ENCODE measurements around the gene PEX12. TPM values are rescaled to one million over a fixed set of nuclear protein-coding genes. Genes with fewer than 3 reads are reported as not detected.

PEX12 gene
- total RNA-seq, 2 experiments from 2014 or later: 3.0 to 3.2 TPM

DNA sequence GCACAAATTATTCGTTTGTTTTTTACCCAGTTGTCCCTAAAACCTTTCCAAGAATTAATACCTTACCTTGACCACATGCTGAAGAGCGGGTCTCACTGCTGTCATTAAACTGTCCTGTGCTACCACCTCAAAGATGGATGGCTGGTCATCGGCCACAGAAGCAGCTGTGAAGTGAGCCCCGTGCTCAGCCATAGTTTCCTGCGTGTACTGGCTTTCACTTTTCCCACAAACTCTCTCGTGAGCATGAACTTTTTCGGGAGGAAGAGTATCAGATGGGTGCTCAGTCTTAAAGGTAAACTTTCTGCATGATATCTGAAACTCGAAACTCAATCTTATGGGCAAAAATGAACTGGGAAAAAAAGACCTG is 558 bp downstream of the PEX12 start:
- Mint-ChIP-seq H3K9me3 (no peaks in the 10 kb centered on the region), H3K36me3 (ENCODE audit: low read depth) (peaks cover 27% of the 10 kb centered on the region), H3K27me3 (no peaks in the 10 kb centered on the region), H3K4me3 (peak overlapping the region; percentile 92), H3K27ac (peak overlapping the region; percentile 97), H3K4me1 (ENCODE audit: low read depth) (peaks cover 42% of the 10 kb centered on the region)
- Histone ChIP-seq H3K27me3 (ENCODE audit: control insufficient read depth in 1 of 2, insufficient read depth in 2 of 2, low read length in 2 of 2) (no peaks in the 10 kb centered on the region), H3K4me1 (ENCODE audit: insufficient read depth, low read length) (peaks cover 21% of the 10 kb centered on the region), H3K4me3 (ENCODE audit: low read length) (peak overlapping the region; percentile 85), H3K36me3 (ENCODE audit: insufficient read depth, low read length) (peaks cover 20% of the 10 kb centered on the region), H3K27ac (ENCODE audit: low read depth in 1 of 2, low read length in 2 of 2) (peak overlapping the region; percentile 90 to 93), H3K9me3 (ENCODE audit: control insufficient read depth in 1 of 2, insufficient read depth in 1 of 2, low read length in 2 of 2) (no peaks in the 10 kb centered on the region)
- ChIA-PET POLR2A (interaction anchor here (0.6 to 4.3 kb wide), 41 partner anchors 9 to 957 kb away, joined by 3 to 128 read pairs (median 4); partner anchors contain the start of genes AP2B1, LIG3, MYO19 and NLE1), CTCF (interaction anchor here (1.1 to 3.3 kb wide), 5 partner anchors 9 to 265 kb away, joined by 3 to 11 read pairs (median 10); partner anchors contain the start of gene AP2B1)
- DNase-seq: peak in 3 of 14 experiments; percentile 37 to 39 (median 39)
- TF ChIP-seq, protein P1, sequence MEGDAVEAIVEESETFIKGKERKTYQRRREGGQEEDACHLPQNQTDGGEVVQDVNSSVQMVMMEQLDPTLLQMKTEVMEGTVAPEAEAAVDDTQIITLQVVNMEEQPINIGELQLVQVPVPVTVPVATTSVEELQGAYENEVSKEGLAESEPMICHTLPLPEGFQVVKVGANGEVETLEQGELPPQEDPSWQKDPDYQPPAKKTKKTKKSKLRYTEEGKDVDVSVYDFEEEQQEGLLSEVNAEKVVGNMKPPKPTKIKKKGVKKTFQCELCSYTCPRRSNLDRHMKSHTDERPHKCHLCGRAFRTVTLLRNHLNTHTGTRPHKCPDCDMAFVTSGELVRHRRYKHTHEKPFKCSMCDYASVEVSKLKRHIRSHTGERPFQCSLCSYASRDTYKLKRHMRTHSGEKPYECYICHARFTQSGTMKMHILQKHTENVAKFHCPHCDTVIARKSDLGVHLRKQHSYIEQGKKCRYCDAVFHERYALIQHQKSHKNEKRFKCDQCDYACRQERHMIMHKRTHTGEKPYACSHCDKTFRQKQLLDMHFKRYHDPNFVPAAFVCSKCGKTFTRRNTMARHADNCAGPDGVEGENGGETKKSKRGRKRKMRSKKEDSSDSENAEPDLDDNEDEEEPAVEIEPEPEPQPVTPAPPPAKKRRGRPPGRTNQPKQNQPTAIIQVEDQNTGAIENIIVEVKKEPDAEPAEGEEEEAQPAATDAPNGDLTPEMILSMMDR (IDR thresholded peaks at IDR 0.05): no peak
- intact Hi-C loops (cut with DNase I, micrococcal nuclease): loop anchor here (1.0 to 2.0 kb wide), 4 partner anchors 9 to 436 kb away; partner anchors contain the start of genes AP2B1 (in 2 of the 2) and NLE1 (in 2 of the 2)
- ATAC-seq (ENCODE audit: poor library complexity): no peak

DNA sequence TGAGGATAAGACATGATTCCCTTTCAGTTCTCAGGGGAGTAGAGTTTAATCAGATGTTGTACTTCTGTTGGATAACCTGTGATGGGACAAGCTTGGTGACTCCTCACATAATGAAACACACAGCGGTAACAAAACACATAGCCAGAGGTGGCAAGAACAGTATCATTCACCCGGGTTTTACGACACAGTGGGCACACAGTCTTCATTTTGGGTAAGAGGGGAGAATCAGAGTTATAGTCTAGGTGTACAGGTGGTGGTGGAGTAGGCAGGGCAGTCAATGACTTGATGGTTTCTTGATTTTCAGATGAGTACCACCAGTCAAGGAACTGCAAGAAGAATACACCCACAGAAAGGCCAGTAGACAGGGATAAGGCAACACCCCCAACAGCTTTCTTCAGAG is 2.6 kb downstream of the PEX12 start:
- no peak for DNase-seq
- Histone ChIP-seq H3K36me3 (ENCODE audit: insufficient read depth, low read length) (peaks cover 20% of the 10 kb centered on the region), H3K27ac (ENCODE audit: low read depth in 1 of 2, low read length in 2 of 2) (no peak overlapping the region), H3K4me3 (ENCODE audit: low read length) (no peak overlapping the region), H3K4me1 (ENCODE audit: insufficient read depth, low read length) (peaks cover 25% of the 10 kb centered on the region), H3K27me3 (ENCODE audit: control insufficient read depth in 1 of 2, insufficient read depth in 2 of 2, low read length in 2 of 2) (no peaks in the 10 kb centered on the region), H3K9me3 (ENCODE audit: control insufficient read depth in 1 of 2, insufficient read depth in 1 of 2, low read length in 2 of 2) (no peaks in the 10 kb centered on the region)
- peak overlapping the region; percentile 92 for H3K4me3 Mint-ChIP-seq
- intact Hi-C loops (cut with DNase I, micrococcal nuclease): no loop called here
- CTCF ChIA-PET: interaction anchor here (2.2 kb wide), 1 partner anchor 36 kb away, joined by 5 read pairs; no protein-coding TSS in a partner anchor
- no peaks in the 10 kb centered on the region for H3K27me3 Mint-ChIP-seq
- no peaks in the 10 kb centered on the region for H3K9me3 Mint-ChIP-seq
- peaks cover 27% of the 10 kb centered on the region for H3K36me3 Mint-ChIP-seq (ENCODE audit: low read depth)
- TF ChIP-seq, protein P1 (IDR thresholded peaks at IDR 0.05): no peak
- peaks cover 42% of the 10 kb centered on the region for H3K4me1 Mint-ChIP-seq (ENCODE audit: low read depth)
- ATAC-seq (ENCODE audit: poor library complexity): no peak
- POLR2A ChIA-PET: no interaction called here
- peak overlapping the region; percentile 97 for H3K27ac Mint-ChIP-seq

DNA sequence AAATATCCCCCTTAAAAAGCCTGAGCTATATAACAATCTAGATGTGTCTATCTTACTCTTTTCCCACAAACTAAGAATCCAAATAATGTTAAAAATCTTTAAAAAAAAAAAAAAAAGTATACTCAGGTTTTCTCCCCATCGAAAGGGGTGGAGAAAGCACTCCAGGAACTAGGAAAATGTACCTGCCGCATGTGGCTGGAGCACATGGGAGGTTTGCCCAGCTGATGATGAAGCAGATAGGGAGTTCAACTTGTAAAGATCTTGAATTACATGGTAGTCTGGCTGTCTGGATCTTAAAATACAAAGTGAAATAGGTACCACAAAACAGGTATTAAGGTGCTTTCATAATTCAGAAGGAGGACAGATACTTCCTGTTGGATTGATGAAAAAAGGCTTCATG is 9.0 kb downstream of the PEX12 start:
- TF ChIP-seq, protein P1 (IDR thresholded peaks at IDR 0.05): no peak
- peak overlapping the region; percentile 78 for H3K4me3 Mint-ChIP-seq
- ATAC-seq (ENCODE audit: poor library complexity) (no peak), DNase-seq (no peak)
- Histone ChIP-seq H3K9me3 (ENCODE audit: control insufficient read depth in 1 of 2, insufficient read depth in 1 of 2, low read length in 2 of 2) (no peaks in the 10 kb centered on the region), H3K27me3 (ENCODE audit: control insufficient read depth in 1 of 2, insufficient read depth in 2 of 2, low read length in 2 of 2) (no peaks in the 10 kb centered on the region), H3K4me3 (ENCODE audit: low read length) (no peak overlapping the region), H3K4me1 (ENCODE audit: insufficient read depth, low read length) (peaks cover 32% of the 10 kb centered on the region), H3K27ac (ENCODE audit: low read depth in 1 of 2, low read length in 2 of 2) (no peak overlapping the region), H3K36me3 (ENCODE audit: insufficient read depth, low read length) (peaks cover 7% of the 10 kb centered on the region)
- peaks cover 12% of the 10 kb centered on the region for H3K36me3 Mint-ChIP-seq (ENCODE audit: low read depth)
- ChIA-PET POLR2A (interaction anchor here (4.2 kb wide), 1 partner anchor 9 kb away, joined by 46 read pairs; the partner anchor contains the start of gene PEX12), CTCF (interaction anchor here (0.6 kb wide), 1 partner anchor 214 kb away, joined by 3 read pairs; no protein-coding TSS in a partner anchor)
- H3K27ac Mint-ChIP-seq: peak overlapping the region; percentile 32
- no peaks in the 10 kb centered on the region for H3K9me3 Mint-ChIP-seq
- H3K4me1 Mint-ChIP-seq (ENCODE audit: low read depth): peaks cover 36% of the 10 kb centered on the region
- intact Hi-C loops (cut with DNase I, micrococcal nuclease): no loop called here
- H3K27me3 Mint-ChIP-seq: no peaks in the 10 kb centered on the region

Measured in CD4-positive, alpha-beta T cell (primary cell).